SU-DHL-6 (cell line): ENCODE data around the gene PLAAT3.
"Not testable (repeated sequence)": the region's sequence is repeated elsewhere in the genome, so short reads cannot be mapped to it uniquely, and the experiment has no call there.

ENCODE experiments used
- H2AFZ ChIP-seq: fragments of 200-600 bp; sonication (generic); 2 replicates; pipeline ENCODE4 v1.6.1; 2014; ENCODE audit warnings: low read depth, mild to moderate bottlenecking, moderate library complexity, mixed read lengths, antibody characterized with exemption, low read length; ENCODE audit not compliant: severe bottlenecking
- H3F3A ChIP-seq: fragments of 200-600 bp; shearing (Covaris generic); 2 replicates; pipeline ENCODE4 v1.6.0; 2016; ENCODE audit warnings: antibody characterized with exemption, mild to moderate bottlenecking; ENCODE audit not compliant: insufficient read depth
- H3K27ac ChIP-seq: fragments of 200-600 bp; sonication (generic); 2 replicates; pipeline ENCODE4 v1.5.1; 2016; ENCODE audit warnings: low read depth, mild to moderate bottlenecking, low read length, moderate library complexity, mixed read lengths
- H3K27me3 ChIP-seq: fragments of 200-600 bp; sonication (generic), shearing (Covaris generic); 2 replicates; pipeline ENCODE4 v1.6.0; 2014; ENCODE audit warnings: mild to moderate bottlenecking, low read length
- H3K36me3 ChIP-seq: fragments of 200-600 bp; sonication (generic); 2 replicates; pipeline ENCODE4 v1.6.1; 2014; ENCODE audit warnings: mild to moderate bottlenecking, low read length, mixed read lengths
- H3K4me2 ChIP-seq: fragments of 300-600, 200-600 bp; shearing (Covaris generic), sonication (generic); 2 replicates; pipeline ENCODE4 v1.6.0; 2014; ENCODE audit warnings: low read length, low read depth, mild to moderate bottlenecking; ENCODE audit not compliant: poor library complexity, severe bottlenecking
- H3K4me3 ChIP-seq: fragments of 200-600 bp; sonication (generic); 2 replicates; pipeline ENCODE4 v1.5.1; 2014; ENCODE audit warnings: antibody characterized with exemption, low read length, mild to moderate bottlenecking, mixed read lengths; ENCODE audit not compliant: insufficient read depth, poor library complexity, severe bottlenecking
- H3K79me2 ChIP-seq: fragments of 200-600 bp; sonication (generic); 2 replicates; pipeline ENCODE4 v1.6.1; 2014; ENCODE audit warnings: mild to moderate bottlenecking, low read length, moderate library complexity; ENCODE audit not compliant: insufficient read depth
- H3K9ac ChIP-seq: fragments of 200-600 bp; sonication (generic); 2 replicates; pipeline ENCODE4 v1.7.0; 2014; ENCODE audit warnings: mild to moderate bottlenecking, low read length
- H3K9me2 ChIP-seq: fragments of 200-600 bp; sonication (generic); replicated peaks from 2 replicates; pipeline ENCODE4 v1.6.1; 2014; ENCODE audit warnings: low read length; ENCODE audit not compliant: insufficient read depth
- H3K9me3 ChIP-seq: fragments of 200-600 bp; sonication (generic); 2 replicates; pipeline ENCODE4 v1.6.1; 2014; ENCODE audit warnings: low read length, mixed read lengths; ENCODE audit not compliant: insufficient read depth
- H4K20me1 ChIP-seq: fragments of 200-600 bp; sonication (generic); 2 replicates; pipeline ENCODE4 v1.6.1; 2014; ENCODE audit warnings: low read depth, mild to moderate bottlenecking, antibody characterized with exemption, low read length, moderate library complexity, mixed read lengths
- CTCF ChIP-seq: fragments of 200-600 bp; sonication (generic); IDR thresholded peaks from one replicate; pipeline ENCODE4 v1.5.1; 2017; ENCODE audit warnings: antibody characterized with exemption, mild to moderate bottlenecking, low read length, moderate library complexity; ENCODE audit not compliant: insufficient read depth, poor library complexity, severe bottlenecking
- EZH2phosphoT487 ChIP-seq: fragments of 200-600 bp; sonication (generic), shearing (Covaris generic); conservative IDR thresholded peaks from 2 replicates; pipeline ENCODE4 v1.6.1; 2018; ENCODE audit warnings: mild to moderate bottlenecking, antibody characterized with exemption, low read length, moderate library complexity, mixed read lengths

Gene PLAAT3

GRCh38 chr11:63547061-63547460 is 67.2 kb downstream of the PLAAT3 start:
- Histone ChIP-seq H2AFZ (no peak overlapping the region), H3K27me3 (no peaks in the 10 kb centered on the region), H3K36me3 (no peaks in the 10 kb centered on the region), H3K4me2 (no peak overlapping the region), H3K79me2 (no peaks in the 10 kb centered on the region), H4K20me1 (no peaks in the 10 kb centered on the region), H3K9ac (no peak overlapping the region), H3K9me2 (no peaks in the 10 kb centered on the region), H3K27ac (no peak overlapping the region), H3F3A (no peaks in the 10 kb centered on the region), H3K9me3 (no peaks in the 10 kb centered on the region), H3K4me3 (no peak overlapping the region)
- TF ChIP-seq CTCF (no peak), EZH2phosphoT487 (no peak)

- H3K27me3 ChIP-seq = no peaks in the 10 kb centered on the region
- no peaks in the 10 kb centered on the region for H3K9me2 ChIP-seq
- H3K9ac ChIP-seq = no peak overlapping the region
- H3F3A ChIP-seq = no peaks in the 10 kb centered on the region
- no peaks in the 10 kb centered on the region for H3K79me2 ChIP-seq
- no peak overlapping the region for H3K4me2 ChIP-seq
- H3K27ac ChIP-seq = no peak overlapping the region
- no peak for TF ChIP-seq EZH2phosphoT487
- no peak for TF ChIP-seq CTCF
- no peak overlapping the region for H3K4me3 ChIP-seq
- H3K9me3 ChIP-seq = no peaks in the 10 kb centered on the region
- H3K36me3 ChIP-seq = no peaks in the 10 kb centered on the region
- no peaks in the 10 kb centered on the region for H4K20me1 ChIP-seq
- no peak overlapping the region for H2AFZ ChIP-seq
These were observed 70.5 kb downstream of the PLAAT3 start for GRCh38 chr11:63543711-63544110.

GRCh38 chr11:63542506-63542905 is 71.7 kb downstream of the PLAAT3 start:
- not testable (repeated sequence) for H3K27ac ChIP-seq, H3K4me3 ChIP-seq, H3K27me3 ChIP-seq, H3K79me2 ChIP-seq, H4K20me1 ChIP-seq, H2AFZ ChIP-seq, H3K36me3 ChIP-seq, H3K9me3 ChIP-seq, H3F3A ChIP-seq, H3K4me2 ChIP-seq, H3K9me2 ChIP-seq, H3K9ac ChIP-seq

- Histone ChIP-seq H3F3A (no peaks in the 10 kb centered on the region), H3K4me3 (no peak overlapping the region)
These were observed 76.7 kb downstream of the PLAAT3 start for GRCh38 chr11:63537293-63538101.

More at GRCh38 chr11:63537293-63538101, 76.7 kb downstream of the PLAAT3 start:
- Histone ChIP-seq H3K27ac (no peak overlapping the region), H3K79me2 (no peaks in the 10 kb centered on the region), H4K20me1 (no peaks in the 10 kb centered on the region), H3K9me2 (no peaks in the 10 kb centered on the region), H3K36me3 (no peaks in the 10 kb centered on the region), H3K4me2 (no peak overlapping the region), H3K9me3 (no peaks in the 10 kb centered on the region), H3K27me3 (no peaks in the 10 kb centered on the region), H2AFZ (no peak overlapping the region), H3K9ac (no peak overlapping the region)
- TF ChIP-seq CTCF = no peak
- TF ChIP-seq EZH2phosphoT487 = no peak
